HTERT RPE-1 (cell line): ENCODE results near the gene ACTA1.
"Not testable (repeated sequence)": the region's sequence is repeated elsewhere in the genome, so short reads cannot be mapped to it uniquely, and the experiment has no call there.

Experiments
- in situ Hi-C: fragments of 300-500 bp; cut with MboI; formaldehyde crosslinking; loops from 4 replicates; pipeline ENCODE4 v1.14.3; 2020; ENCODE audit warnings: low sequenced_read_pairs

Gene ACTA1

GRCh38 chr1:229445828-229446227, 11.9 kb upstream of the ACTA1 start:
- in situ Hi-C loops = no loop called here

- in situ Hi-C loops = no loop called here
Observed at GRCh38 chr1:229440851-229441537, 7.1 kb upstream of the ACTA1 start.

GRCh38 chr1:229438021-229438420, 4.1 kb upstream of the ACTA1 start:
- in situ Hi-C loops = no loop called here

- in situ Hi-C loops = no loop called here
Observed at GRCh38 chr1:229437443-229437842, 3.5 kb upstream of the ACTA1 start.

GRCh38 chr1:229436201-229436600, 2.3 kb upstream of the ACTA1 start:
- in situ Hi-C loops = no loop called here

GRCh38 chr1:229434641-229435051, 752 bp upstream of the ACTA1 start:
- in situ Hi-C loops = no loop called here

GRCh38 chr1:229433364-229434004, 410 bp downstream of the ACTA1 start:
- in situ Hi-C loops = no loop called here

GRCh38 chr1:229432905-229433304, 989 bp downstream of the ACTA1 start:
- in situ Hi-C loops = no loop called here

GRCh38 chr1:229432116-229432461, 1.8 kb downstream of the ACTA1 start:
- in situ Hi-C loops = no loop called here

- in situ Hi-C loops = no loop called here
Observed at GRCh38 chr1:229431284-229432115, 2.4 kb downstream of the ACTA1 start.

- in situ Hi-C loops = no loop called here
Observed at GRCh38 chr1:229430761-229431283, 3.1 kb downstream of the ACTA1 start.

GRCh38 chr1:229428256-229428655, 5.6 kb downstream of the ACTA1 start:
- in situ Hi-C loops = no loop called here

GRCh38 chr1:229427572-229427971, 6.3 kb downstream of the ACTA1 start:
- in situ Hi-C loops = no loop called here

GRCh38 chr1:229425564-229426159, 8.2 kb downstream of the ACTA1 start:
- in situ Hi-C loops = no loop called here

- in situ Hi-C loops = no loop called here
Observed at GRCh38 chr1:229420765-229421164, 13.1 kb downstream of the ACTA1 start.

- in situ Hi-C loops = no loop called here
Observed at GRCh38 chr1:229420224-229420623, 13.7 kb downstream of the ACTA1 start.

- in situ Hi-C loops = not testable (repeated sequence)
Observed at GRCh38 chr1:229418586-229418985, 15.3 kb downstream of the ACTA1 start.

GRCh38 chr1:229412810-229413209, 21.1 kb downstream of the ACTA1 start:
- in situ Hi-C loops = not testable (repeated sequence)

GRCh38 chr1:229412056-229412455, 21.8 kb downstream of the ACTA1 start:
- in situ Hi-C loops = no loop called here

- in situ Hi-C loops = no loop called here
Observed at GRCh38 chr1:229411434-229412055, 22.3 kb downstream of the ACTA1 start.
